Activated CD8-positive, alpha-beta memory T cell treated with anti-CD3 and anti-CD28 coated beads, Interleukin-2, amount 10 ng/mL, durations not matched to agents 7 days and 5 days (primary cell): ENCODE data around the gene ITPR2. TPM values are rescaled to one million over a fixed set of nuclear protein-coding genes. Genes with fewer than 3 reads are reported as not detected.
"Not testable (repeated sequence)": the region's sequence is repeated elsewhere in the genome, so short reads cannot be mapped to it uniquely, and the experiment has no call there.

Experiments used
- ATAC-seq: fragments of 150-1000 bp; cut with Tn5 transposase; one replicate; pipeline ENCODE4 v1.10.0; 2021; ENCODE audit warnings: moderate library complexity
- CTCF ChIA-PET: fragments of 350-600 bp; sonication (Branson Sonifier 250); formaldehyde crosslinking; loops from one replicate; lab custom pipeline; 2021; ENCODE audit warnings: antibody characterized with exemption; lab: Charles Lee
- DNase-seq: peaks from one replicate; pipeline ENCODE4 v3.0.0-alpha.2; 2020
- H3K27ac Mint-ChIP-seq: one replicate; pipeline ENCODE4 v1.8.0; 2021; ENCODE audit warnings: mild to moderate bottlenecking, mixed read lengths
- H3K27me3 Mint-ChIP-seq: one replicate; pipeline ENCODE4 v1.8.0; 2021; ENCODE audit warnings: mixed read lengths
- H3K36me3 Mint-ChIP-seq: one replicate; pipeline ENCODE4 v1.8.0; 2021; ENCODE audit warnings: mild to moderate bottlenecking, mixed read lengths
- H3K4me1 Mint-ChIP-seq: one replicate; pipeline ENCODE4 v1.8.0; 2021; ENCODE audit warnings: mixed read lengths
- H3K4me3 Mint-ChIP-seq: one replicate; pipeline ENCODE4 v1.8.0; 2021; ENCODE audit warnings: mild to moderate bottlenecking, moderate library complexity, mixed read lengths
- H3K9me3 Mint-ChIP-seq: one replicate; pipeline ENCODE4 v1.8.0; 2022; ENCODE audit warnings: low read depth, mixed read lengths
- total RNA-seq, 2 experiments: library from RNA; stranded (reverse); gene quantifications; one replicate each; pipeline ENCODE4 v1.2.3, GENCODE V29; 2021

Gene ITPR2
- total RNA-seq, 2 experiments from 2014 or later, result 31.1 to 37.7 TPM

- CTCF ChIA-PET, result no interaction called here
- ATAC-seq, result no peak
- Mint-ChIP-seq H3K4me3 (no peak overlapping the region), H3K27me3 (no peaks in the 10 kb centered on the region), H3K27ac (no peak overlapping the region), H3K4me1 (no peaks in the 10 kb centered on the region), H3K9me3 (no peaks in the 10 kb centered on the region), H3K36me3 (peaks cover 10% of the 10 kb centered on the region)
- DNase-seq, result no peak
Observed at GRCh38 chr12:26648584-26648983, 184.4 kb downstream of the ITPR2 start.

GRCh38 chr12:26648066-26648465, 184.9 kb downstream of the ITPR2 start:
- Mint-ChIP-seq H3K4me3 (no peak overlapping the region), H3K27me3 (no peaks in the 10 kb centered on the region), H3K27ac (no peak overlapping the region), H3K4me1 (no peaks in the 10 kb centered on the region), H3K9me3 (no peaks in the 10 kb centered on the region), H3K36me3 (peaks cover 10% of the 10 kb centered on the region)
- CTCF ChIA-PET, result no interaction called here
- ATAC-seq (no peak), DNase-seq (no peak)

GRCh38 chr12:26647088-26647487, 185.9 kb downstream of the ITPR2 start:
- H3K4me1 Mint-ChIP-seq, result no peaks in the 10 kb centered on the region
- no peaks in the 10 kb centered on the region for H3K27me3 Mint-ChIP-seq
- no peak for ATAC-seq
- no peak for DNase-seq
- peaks cover 10% of the 10 kb centered on the region for H3K36me3 Mint-ChIP-seq
- H3K4me3 Mint-ChIP-seq, result no peak overlapping the region
- H3K9me3 Mint-ChIP-seq, result no peaks in the 10 kb centered on the region
- no peak overlapping the region for H3K27ac Mint-ChIP-seq
- CTCF ChIA-PET, result interaction anchor here (2.0 kb wide), 1 partner anchor 33 kb away, joined by 5 read pairs; no protein-coding TSS in a partner anchor

DNA sequence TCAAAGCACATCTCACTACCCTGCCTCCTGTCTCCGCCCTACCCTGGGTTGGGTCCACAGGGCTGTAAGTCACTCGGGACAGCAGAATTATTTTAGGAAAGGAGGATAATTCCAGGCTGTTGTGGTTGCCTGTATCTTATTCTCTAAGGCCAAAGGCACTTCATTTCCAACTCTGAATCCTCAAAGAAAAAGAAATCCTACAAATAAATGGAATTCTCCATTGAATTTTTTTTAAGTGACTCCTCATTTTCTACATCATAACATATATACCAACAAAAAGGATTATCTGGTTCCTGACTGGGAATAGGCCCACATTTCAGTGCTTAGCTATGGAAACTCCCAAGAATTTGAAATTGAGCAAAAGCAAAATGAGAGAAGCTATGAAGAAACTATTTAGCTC, 186.4 kb downstream of the ITPR2 start:
- ATAC-seq, result no peak
- CTCF ChIA-PET, result interaction anchor here (2.0 kb wide), 1 partner anchor 32 kb away, joined by 5 read pairs; no protein-coding TSS in a partner anchor
- Mint-ChIP-seq H3K4me1 (no peaks in the 10 kb centered on the region), H3K27me3 (no peaks in the 10 kb centered on the region), H3K27ac (no peak overlapping the region), H3K4me3 (no peak overlapping the region), H3K9me3 (no peaks in the 10 kb centered on the region), H3K36me3 (peaks cover 5% of the 10 kb centered on the region)
- no peak for DNase-seq

DNA sequence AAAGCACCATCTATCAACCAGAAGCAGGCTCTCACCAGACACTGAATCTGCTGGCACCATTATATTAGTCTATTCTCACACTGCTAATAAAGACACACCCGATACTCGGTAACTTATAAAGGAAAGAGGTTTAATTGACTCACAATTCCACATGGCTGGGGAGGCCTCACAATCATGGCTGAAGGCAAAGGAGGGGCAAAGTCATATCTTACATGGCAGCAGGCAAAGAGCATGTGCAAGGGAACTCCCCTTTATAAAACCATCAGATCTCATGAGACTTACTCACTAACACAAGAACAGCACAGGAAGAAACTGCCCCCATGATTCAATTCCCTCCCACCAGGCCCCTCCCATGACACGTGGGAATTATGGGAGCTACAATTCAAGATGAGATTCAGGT, 188.6 kb downstream of the ITPR2 start:
- H3K4me1 Mint-ChIP-seq, CTCF ChIA-PET, ATAC-seq, H3K36me3 Mint-ChIP-seq, H3K4me3 Mint-ChIP-seq, DNase-seq, H3K9me3 Mint-ChIP-seq, H3K27ac Mint-ChIP-seq, H3K27me3 Mint-ChIP-seq: not testable (repeated sequence)

DNA sequence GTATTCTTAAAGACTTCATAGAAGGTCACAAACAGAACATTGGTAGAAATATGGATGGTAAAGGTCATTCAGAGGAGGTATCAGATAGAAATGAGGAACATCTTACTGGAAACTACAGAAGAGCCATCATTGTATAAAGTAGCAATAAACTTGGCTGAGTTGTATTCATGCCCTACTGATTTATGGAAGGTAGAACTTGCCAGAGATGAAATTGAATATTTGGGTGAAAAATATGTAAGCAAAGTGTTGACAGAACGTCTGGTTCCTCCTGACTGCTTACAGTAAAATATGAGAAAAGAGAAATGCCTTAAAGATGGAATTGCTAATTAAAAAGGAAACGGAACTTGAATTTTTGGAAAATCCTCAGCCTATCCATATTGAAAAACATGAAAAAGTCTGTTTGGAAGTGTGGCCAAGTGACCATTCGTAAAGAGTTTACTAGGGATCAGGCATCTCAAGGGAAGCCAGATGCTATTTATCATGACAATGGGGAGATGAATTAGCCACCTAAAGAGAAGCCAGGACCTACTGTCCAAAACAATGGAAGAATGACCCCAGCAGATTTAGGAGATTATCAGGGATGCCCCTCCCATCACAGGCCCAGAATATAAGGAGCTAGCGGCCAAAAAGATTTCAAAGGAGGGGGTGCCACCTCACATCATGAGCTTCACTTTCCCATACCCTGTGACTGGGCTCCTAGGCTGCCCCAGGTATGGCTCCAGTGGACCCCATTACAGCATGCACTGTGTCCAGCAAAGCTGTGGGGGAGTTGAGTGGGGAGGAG, 189.3 kb downstream of the ITPR2 start:
- ATAC-seq, result no peak
- H3K27ac Mint-ChIP-seq, result no peak overlapping the region
- CTCF ChIA-PET, result no interaction called here
- no peak for DNase-seq
- H3K36me3 Mint-ChIP-seq, result peaks cover 2% of the 10 kb centered on the region
- no peaks in the 10 kb centered on the region for H3K9me3 Mint-ChIP-seq
- no peaks in the 10 kb centered on the region for H3K27me3 Mint-ChIP-seq
- H3K4me1 Mint-ChIP-seq, result no peaks in the 10 kb centered on the region
- H3K4me3 Mint-ChIP-seq, result no peak overlapping the region

DNA sequence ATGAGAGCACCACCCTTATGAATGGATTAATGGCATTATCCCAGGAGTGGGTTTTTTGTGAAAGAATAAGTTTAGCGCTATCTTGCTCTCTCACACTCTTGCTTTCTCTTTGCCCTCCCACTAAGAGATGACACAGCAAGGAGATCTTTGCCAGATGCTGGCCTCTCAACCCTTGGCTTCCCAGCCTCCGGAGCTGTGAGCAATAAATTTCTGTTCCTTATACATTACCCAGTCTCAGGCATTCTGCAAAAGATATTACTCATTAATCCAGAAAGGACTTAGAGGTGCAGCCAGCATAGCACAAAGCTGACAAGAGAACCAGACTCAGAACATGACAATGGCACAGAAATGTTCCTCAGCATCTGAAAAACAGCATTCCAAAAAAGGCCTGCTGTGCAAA, 190.6 kb downstream of the ITPR2 start:
- CTCF ChIA-PET, result no interaction called here
- Mint-ChIP-seq H3K4me1 (no peaks in the 10 kb centered on the region), H3K4me3 (no peak overlapping the region), H3K27ac (no peak overlapping the region), H3K9me3 (no peaks in the 10 kb centered on the region), H3K36me3 (peaks cover 3% of the 10 kb centered on the region), H3K27me3 (no peaks in the 10 kb centered on the region)
- ATAC-seq, result no peak
- no peak for DNase-seq

DNA sequence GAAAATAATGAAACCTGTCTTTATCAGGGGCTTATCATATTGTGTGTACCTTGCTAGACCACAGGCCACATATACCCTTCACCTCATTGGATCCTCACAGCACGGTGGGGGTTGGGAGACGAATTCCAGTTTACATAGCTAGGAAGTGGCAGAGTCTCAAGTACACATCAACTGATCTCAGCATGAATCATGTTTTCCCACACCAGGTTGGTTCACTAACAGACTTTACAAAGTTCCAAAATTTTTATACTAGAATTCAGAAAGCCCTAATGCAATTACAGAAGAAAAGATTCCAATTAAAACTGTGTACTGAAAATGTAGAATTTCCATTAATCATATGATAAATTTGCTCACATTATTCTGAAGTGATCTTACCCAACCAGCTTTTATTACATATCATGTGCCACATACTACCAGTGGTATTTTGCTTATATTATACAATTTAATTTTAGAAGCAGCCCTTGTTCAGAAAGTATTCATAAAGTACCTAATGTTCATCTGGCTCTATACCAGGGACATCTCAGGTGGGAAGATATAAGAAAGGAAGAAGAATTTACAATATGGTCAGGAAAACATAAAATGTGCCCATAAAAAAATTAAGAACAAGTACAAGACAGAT, 196.2 kb downstream of the ITPR2 start:
- H3K9me3 Mint-ChIP-seq, result no peaks in the 10 kb centered on the region
- H3K27me3 Mint-ChIP-seq, result no peaks in the 10 kb centered on the region
- no peak overlapping the region for H3K4me3 Mint-ChIP-seq
- H3K36me3 Mint-ChIP-seq, result peaks cover 3% of the 10 kb centered on the region
- DNase-seq (no peak), ATAC-seq (no peak)
- H3K4me1 Mint-ChIP-seq, result peaks cover 5% of the 10 kb centered on the region
- H3K27ac Mint-ChIP-seq, result no peak overlapping the region
- CTCF ChIA-PET, result interaction anchor here (2.4 kb wide), 1 partner anchor 15 kb away, joined by 7 read pairs; no protein-coding TSS in a partner anchor

DNA sequence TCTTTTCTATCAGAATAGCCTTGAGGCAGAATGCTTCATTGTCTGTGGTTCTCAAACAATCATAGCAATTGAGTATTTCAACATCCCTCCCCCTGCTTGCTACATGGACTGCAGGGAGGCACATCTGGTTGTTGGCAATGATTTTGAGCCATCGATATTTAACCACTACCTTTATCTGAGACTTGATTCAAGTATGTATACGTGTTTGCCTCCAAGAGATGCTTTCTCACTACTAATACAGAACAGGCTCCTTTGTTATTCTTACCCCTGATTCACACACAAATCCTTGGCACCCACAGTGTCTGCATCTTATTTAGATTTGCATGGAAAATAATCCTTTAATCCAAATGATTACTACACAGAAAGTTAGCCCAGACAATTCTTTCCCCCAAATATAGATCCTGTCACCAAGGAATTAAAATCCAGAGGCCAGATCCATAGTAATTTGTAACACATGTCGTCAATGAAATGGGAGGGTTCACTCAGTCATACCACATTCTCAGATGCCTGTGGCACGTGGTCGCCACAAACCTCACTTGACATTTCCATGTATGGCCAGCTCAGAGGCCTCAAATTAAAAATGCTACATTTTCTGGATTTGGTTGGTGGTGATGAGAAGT, 199.3 kb downstream of the ITPR2 start:
- CTCF ChIA-PET, result no interaction called here
- H3K9me3 Mint-ChIP-seq, result no peaks in the 10 kb centered on the region
- no peak for ATAC-seq
- no peak overlapping the region for H3K27ac Mint-ChIP-seq
- H3K4me3 Mint-ChIP-seq, result no peak overlapping the region
- no peaks in the 10 kb centered on the region for H3K27me3 Mint-ChIP-seq
- H3K4me1 Mint-ChIP-seq, result peaks cover 5% of the 10 kb centered on the region
- no peak for DNase-seq
- peaks cover 2% of the 10 kb centered on the region for H3K36me3 Mint-ChIP-seq

DNA sequence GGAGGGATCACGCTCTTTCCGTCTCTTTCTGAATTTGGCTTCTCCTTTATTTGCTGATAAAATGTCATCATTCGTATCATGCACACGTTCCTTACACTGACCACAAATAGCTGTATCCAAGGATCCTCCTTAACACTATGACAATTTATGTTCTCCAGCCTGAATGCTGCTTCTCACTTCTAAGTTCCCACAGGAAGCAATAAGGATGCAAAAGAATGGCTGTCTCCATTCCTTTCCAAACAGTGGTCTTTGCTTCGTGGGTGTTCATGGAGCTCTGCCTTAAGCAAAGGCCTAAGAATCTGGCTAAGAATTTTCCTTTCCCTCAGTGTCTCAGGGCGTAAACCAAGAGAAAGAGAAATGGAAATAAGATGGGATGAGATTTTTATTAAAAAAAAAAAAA, 200.2 kb downstream of the ITPR2 start:
- Mint-ChIP-seq H3K27me3 (no peaks in the 10 kb centered on the region), H3K27ac (no peak overlapping the region), H3K4me3 (no peak overlapping the region), H3K36me3 (peaks cover 2% of the 10 kb centered on the region), H3K9me3 (no peaks in the 10 kb centered on the region), H3K4me1 (peaks cover 5% of the 10 kb centered on the region)
- CTCF ChIA-PET, result no interaction called here
- no peak for DNase-seq
- ATAC-seq, result no peak

- DNase-seq (no peak), ATAC-seq (no peak)
- H3K4me3 Mint-ChIP-seq, result no peak overlapping the region
- H3K27ac Mint-ChIP-seq, result no peak overlapping the region
- no peaks in the 10 kb centered on the region for H3K27me3 Mint-ChIP-seq
- CTCF ChIA-PET, result no interaction called here
- H3K4me1 Mint-ChIP-seq, result peaks cover 11% of the 10 kb centered on the region
- no peaks in the 10 kb centered on the region for H3K9me3 Mint-ChIP-seq
- peaks cover 8% of the 10 kb centered on the region for H3K36me3 Mint-ChIP-seq
Observed at GRCh38 chr12:26631846-26632245, 201.1 kb downstream of the ITPR2 start.

- H3K27ac Mint-ChIP-seq, result no peak overlapping the region
- no peaks in the 10 kb centered on the region for H3K9me3 Mint-ChIP-seq
- DNase-seq, result no peak
- no peak for ATAC-seq
- CTCF ChIA-PET, result interaction anchor here (0.9 to 1.7 kb wide), 2 partner anchors 21 to 410 kb away, joined by 3 to 5 read pairs; no protein-coding TSS in a partner anchor
- H3K4me3 Mint-ChIP-seq, result no peak overlapping the region
- H3K4me1 Mint-ChIP-seq, result peaks cover 23% of the 10 kb centered on the region
- peaks cover 14% of the 10 kb centered on the region for H3K36me3 Mint-ChIP-seq
- no peaks in the 10 kb centered on the region for H3K27me3 Mint-ChIP-seq
Observed at GRCh38 chr12:26630546-26631027, 202.4 kb downstream of the ITPR2 start.

DNA sequence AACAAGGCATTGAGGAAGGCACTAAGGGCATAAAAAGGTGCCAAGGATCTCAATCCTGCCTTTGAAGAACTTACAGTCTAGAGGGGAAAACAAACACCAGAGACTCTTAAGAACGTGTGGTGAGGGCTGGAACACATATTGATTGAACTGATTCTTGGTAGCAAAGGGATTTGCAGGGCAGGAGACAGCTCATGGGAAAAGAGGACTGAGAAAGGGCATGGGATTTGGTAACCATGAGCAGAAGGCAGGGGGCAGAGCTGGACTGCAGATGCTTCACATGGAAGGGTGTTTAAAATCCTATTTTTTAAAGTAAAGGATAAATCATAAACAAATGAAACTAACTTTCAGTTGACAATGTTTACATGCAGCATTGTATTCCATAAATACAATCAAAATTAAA, 203.1 kb downstream of the ITPR2 start:
- Mint-ChIP-seq H3K27ac (peak overlapping the region; percentile 37), H3K4me1 (peaks cover 23% of the 10 kb centered on the region), H3K27me3 (no peaks in the 10 kb centered on the region), H3K4me3 (no peak overlapping the region), H3K36me3 (peaks cover 16% of the 10 kb centered on the region), H3K9me3 (no peaks in the 10 kb centered on the region)
- ATAC-seq, result no peak
- CTCF ChIA-PET, result interaction anchor here (1.7 kb wide), 1 partner anchor 22 kb away, joined by 5 read pairs; no protein-coding TSS in a partner anchor
- DNase-seq, result no peak
